WERI-Rb-1 (cell line): ENCODE measurements around the gene ELP4.

Experiments
- DNase-seq: peaks from one replicate; pipeline ENCODE4 v3.0.0-alpha.2; 2020
- H3K27ac ChIP-seq: fragments of 250-450 bp; sonication (Bioruptor Pico); 2 replicates; pipeline ENCODE4 v1.5.1; 2020; ENCODE audit warnings: mild to moderate bottlenecking, moderate library complexity
- H3K27me3 ChIP-seq: fragments of 250-450 bp; sonication (Bioruptor Pico); 2 replicates; pipeline ENCODE4 v1.5.1; 2021; ENCODE audit warnings: mild to moderate bottlenecking, low read depth, moderate library complexity; ENCODE audit not compliant: insufficient read depth, severe bottlenecking
- H3K36me3 ChIP-seq: fragments of 250-450 bp; sonication (Bioruptor Pico); 2 replicates; pipeline ENCODE4 v1.5.1; 2020; ENCODE audit warnings: mild to moderate bottlenecking, moderate library complexity
- H3K4me3 ChIP-seq: 2 replicates; pipeline ENCODE4 v1.5.1; 2011; ENCODE audit warnings: low read depth, mild to moderate bottlenecking, control low read depth, low read length
- H3K9me3 ChIP-seq: fragments of 250-450 bp; sonication (Bioruptor Pico); 2 replicates; pipeline ENCODE4 v1.5.1; 2021; ENCODE audit warnings: mild to moderate bottlenecking, moderate library complexity; ENCODE audit not compliant: severe bottlenecking
- CTCF ChIP-seq: IDR thresholded peaks from 2 replicates; pipeline ENCODE4 v1.5.1; 2011; ENCODE audit warnings: low read depth, mild to moderate bottlenecking, control low read depth, inconsistent platforms, low read length

Gene ELP4

GRCh38 chr11:31802990-31803812 lies 293.6 kb downstream of the ELP4 start:
- DNase-seq: no peak
- no peaks in the 10 kb centered on the region for H3K9me3 ChIP-seq
- H3K27ac ChIP-seq: no peak overlapping the region
- TF ChIP-seq CTCF: no peak
- no peaks in the 10 kb centered on the region for H3K36me3 ChIP-seq
- H3K27me3 ChIP-seq: peaks cover 95% of the 10 kb centered on the region
- no peak overlapping the region for H3K4me3 ChIP-seq

GRCh38 chr11:31803813-31804311 lies 294.3 kb downstream of the ELP4 start:
- Histone ChIP-seq H3K4me3 (no peak overlapping the region), H3K36me3 (no peaks in the 10 kb centered on the region), H3K27me3 (peaks cover 95% of the 10 kb centered on the region), H3K9me3 (no peaks in the 10 kb centered on the region), H3K27ac (no peak overlapping the region)
- no peak for TF ChIP-seq CTCF
- no peak for DNase-seq

DNA sequence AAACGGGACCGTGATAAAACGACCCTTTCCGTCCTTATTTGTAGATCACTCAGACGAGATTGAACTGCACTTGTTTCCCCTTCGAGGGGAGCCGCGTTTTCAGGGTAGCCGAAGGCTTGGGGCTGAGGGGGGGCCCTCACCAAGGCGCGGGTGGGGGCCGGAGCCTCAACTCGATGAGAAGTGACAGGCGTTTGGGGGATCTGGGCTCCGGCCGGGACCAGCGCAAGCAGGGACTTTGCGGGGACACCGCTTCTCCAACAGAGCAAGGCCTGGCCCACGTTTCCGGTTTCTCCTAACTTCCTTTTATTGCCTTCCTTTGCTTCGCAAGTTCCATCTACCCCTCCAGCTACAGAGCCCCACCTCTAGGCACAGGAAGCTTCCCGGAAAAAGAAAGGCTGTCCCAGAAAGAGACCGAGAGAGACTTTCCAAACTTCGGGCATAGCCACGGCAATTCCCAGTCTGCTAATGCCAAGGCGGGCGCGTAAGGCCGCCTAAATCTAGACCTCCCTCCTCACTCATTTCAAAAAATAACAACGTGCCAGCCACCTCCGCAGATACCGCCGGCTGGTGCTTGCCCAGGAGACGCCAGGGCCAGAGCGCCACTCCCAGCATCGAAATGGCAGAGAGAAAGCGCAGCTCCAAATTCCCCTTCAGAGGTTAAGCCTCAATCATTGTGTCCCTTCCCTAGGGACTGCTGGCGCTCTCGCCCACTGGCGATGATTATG lies 294.9 kb downstream of the ELP4 start:
- no peak for DNase-seq
- no peak for TF ChIP-seq CTCF
- Histone ChIP-seq H3K4me3 (no peak overlapping the region), H3K27me3 (peaks cover 96% of the 10 kb centered on the region), H3K36me3 (no peaks in the 10 kb centered on the region), H3K27ac (no peak overlapping the region), H3K9me3 (no peaks in the 10 kb centered on the region)

DNA sequence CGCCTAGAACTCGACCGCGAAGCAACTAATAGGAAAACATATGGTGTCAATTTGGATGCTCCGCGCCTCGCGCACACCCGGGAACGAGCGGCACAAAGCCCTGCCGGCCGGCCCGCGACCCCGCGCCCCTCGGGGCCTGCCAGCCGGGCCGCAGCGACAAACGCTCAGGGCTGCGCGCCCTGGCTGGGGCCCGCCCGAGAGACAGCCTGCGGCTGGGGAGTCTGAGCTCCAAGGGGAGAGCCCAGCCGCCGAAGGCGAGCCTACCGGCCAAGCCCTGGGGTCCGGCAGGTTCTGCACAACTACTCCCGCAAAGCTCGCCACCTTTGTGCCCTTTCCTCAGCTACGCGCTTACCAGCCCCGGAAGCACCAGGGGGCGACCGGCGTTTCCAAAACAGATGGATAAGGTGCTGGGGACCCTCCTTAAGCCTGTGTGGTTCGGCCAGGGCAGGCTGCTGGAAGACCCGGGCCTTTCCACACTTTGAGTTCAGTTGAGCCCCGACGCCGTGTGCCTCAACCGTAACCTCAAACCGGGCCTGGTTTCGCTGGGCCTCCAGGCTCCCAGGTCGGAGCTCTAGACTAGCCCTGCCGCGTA lies 295.6 kb downstream of the ELP4 start:
- Histone ChIP-seq H3K27ac (no peak overlapping the region), H3K27me3 (peaks cover 98% of the 10 kb centered on the region), H3K4me3 (no peak overlapping the region), H3K9me3 (no peaks in the 10 kb centered on the region), H3K36me3 (no peaks in the 10 kb centered on the region)
- no peak for TF ChIP-seq CTCF
- no peak for DNase-seq

GRCh38 chr11:31805629-31806185 lies 296.1 kb downstream of the ELP4 start:
- H3K27me3 ChIP-seq: peaks cover 98% of the 10 kb centered on the region

More at GRCh38 chr11:31805629-31806185, 296.1 kb downstream of the ELP4 start:
- no peaks in the 10 kb centered on the region for H3K36me3 ChIP-seq
- no peak overlapping the region for H3K4me3 ChIP-seq
- DNase-seq: no peak
- no peak for TF ChIP-seq CTCF
- H3K9me3 ChIP-seq: no peaks in the 10 kb centered on the region
- H3K27ac ChIP-seq: no peak overlapping the region
